22Rv1 (cell line): Measurements from ENCODE around the gene CHD6.

ENCODE experiments used
- H3K27ac ChIP-seq: fragments of 450-650 bp; 2 replicates; pipeline ENCODE4 v1.5.1; 2017
- ZFX ChIP-seq: fragments of 450-650 bp; IDR thresholded peaks from 2 replicates; pipeline ENCODE4 v1.6.1; 2017; ENCODE audit warnings: antibody characterized with exemption, borderline replicate concordance
- TF ChIP-seq, protein P1 (sequence below): fragments of 450-650 bp; IDR thresholded peaks from 2 replicates; pipeline ENCODE4 v1.5.1; 2017; ENCODE audit warnings: mild to moderate bottlenecking

CHD6 gene

DNA sequence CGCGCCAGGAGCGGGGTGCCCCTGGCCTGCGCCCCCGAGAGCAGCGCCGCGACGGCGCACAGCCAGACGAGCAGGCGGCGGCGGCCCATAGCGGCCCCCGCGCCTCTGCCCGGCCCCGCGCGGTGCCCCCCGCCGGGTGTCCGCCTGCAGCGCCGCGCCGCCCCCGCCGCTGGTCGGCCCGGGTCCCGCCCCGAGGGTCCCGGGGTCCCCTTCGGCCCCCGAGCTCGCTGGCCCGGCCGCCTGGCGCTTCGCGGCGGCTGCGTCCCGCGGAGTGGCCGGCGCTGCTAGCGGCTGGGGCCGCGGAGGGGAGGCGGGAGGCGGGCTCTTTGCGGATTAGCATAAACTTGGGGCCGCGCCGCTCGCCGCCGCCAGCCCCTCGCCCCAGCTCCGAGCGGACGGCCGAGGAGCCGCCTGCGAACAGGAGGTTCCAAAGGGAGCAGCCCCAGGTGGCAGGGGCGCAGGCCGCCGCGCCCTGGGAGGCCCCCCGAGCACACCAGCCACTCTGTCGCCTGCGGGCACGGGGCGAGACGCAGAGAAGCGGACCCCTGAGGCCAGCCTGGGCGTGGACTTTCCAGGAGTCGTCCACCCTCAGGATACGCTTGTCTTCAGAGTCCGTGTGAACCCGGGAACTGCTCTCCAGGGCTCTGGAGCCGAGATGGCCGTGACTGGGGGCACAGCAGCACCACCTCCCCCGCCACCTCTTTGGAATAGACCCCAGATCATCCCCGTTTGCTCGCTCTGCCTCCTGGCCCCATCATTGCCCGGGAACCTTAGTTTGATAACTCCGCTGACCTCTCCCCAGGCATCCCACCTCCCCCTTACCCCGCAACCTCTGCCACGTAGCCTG lies 251.4 kb downstream of the CHD6 start, which contains the start of gene EMILIN3:
TSS of gene EMILIN3 (minus strand) at position 273 of the 847 bp plus-strand sequence. CDS start at position 89, 184 bp downstream.
- no peak within 1 kb of the TSS for H3K27ac ChIP-seq
- TF ChIP-seq, protein P1, sequence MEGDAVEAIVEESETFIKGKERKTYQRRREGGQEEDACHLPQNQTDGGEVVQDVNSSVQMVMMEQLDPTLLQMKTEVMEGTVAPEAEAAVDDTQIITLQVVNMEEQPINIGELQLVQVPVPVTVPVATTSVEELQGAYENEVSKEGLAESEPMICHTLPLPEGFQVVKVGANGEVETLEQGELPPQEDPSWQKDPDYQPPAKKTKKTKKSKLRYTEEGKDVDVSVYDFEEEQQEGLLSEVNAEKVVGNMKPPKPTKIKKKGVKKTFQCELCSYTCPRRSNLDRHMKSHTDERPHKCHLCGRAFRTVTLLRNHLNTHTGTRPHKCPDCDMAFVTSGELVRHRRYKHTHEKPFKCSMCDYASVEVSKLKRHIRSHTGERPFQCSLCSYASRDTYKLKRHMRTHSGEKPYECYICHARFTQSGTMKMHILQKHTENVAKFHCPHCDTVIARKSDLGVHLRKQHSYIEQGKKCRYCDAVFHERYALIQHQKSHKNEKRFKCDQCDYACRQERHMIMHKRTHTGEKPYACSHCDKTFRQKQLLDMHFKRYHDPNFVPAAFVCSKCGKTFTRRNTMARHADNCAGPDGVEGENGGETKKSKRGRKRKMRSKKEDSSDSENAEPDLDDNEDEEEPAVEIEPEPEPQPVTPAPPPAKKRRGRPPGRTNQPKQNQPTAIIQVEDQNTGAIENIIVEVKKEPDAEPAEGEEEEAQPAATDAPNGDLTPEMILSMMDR: no peak
- TF ChIP-seq ZFX: no peak

DNA sequence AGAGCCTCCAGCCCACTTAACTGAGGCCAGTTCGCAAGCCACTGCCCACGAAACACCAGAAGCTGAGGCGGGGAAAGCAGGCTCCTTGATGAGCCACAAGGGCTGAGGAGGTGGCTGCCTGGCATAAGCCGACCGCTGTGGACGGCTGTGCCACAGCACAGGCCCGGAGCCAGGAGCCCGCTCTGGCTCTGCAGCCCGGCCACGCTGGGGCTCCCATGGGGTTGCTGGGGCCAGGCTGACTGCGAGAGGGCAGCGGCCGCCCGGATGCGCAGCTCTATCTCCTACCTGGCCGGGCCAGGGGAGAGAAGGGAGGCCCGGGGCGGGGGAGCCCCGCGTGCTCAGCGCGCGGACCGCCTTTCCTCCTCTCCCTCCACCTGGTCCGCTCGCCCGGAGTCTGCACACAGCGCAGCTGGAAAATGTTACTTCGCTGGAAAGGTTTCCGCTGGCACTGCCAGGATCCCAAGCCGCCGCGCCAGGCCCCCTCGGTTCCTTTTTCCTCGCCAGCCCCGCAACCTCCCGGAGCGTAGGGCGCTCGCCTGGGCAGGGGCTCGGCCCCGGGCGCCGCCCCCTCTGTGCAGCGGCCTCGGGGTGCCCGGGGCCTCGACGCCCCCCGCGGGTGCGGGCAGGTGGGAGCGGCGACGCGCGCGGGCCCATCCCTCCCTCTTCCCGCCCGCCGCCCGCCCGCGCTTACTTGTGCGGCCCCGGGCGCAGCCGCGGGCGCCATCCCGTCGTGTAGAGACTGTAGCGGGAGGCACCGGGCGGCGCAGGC lies 252.2 kb downstream of the CHD6 start:
- TF ChIP-seq, protein P1: no peak
- TF ChIP-seq ZFX: no peak
- H3K27ac ChIP-seq: no peak overlapping the region

DNA sequence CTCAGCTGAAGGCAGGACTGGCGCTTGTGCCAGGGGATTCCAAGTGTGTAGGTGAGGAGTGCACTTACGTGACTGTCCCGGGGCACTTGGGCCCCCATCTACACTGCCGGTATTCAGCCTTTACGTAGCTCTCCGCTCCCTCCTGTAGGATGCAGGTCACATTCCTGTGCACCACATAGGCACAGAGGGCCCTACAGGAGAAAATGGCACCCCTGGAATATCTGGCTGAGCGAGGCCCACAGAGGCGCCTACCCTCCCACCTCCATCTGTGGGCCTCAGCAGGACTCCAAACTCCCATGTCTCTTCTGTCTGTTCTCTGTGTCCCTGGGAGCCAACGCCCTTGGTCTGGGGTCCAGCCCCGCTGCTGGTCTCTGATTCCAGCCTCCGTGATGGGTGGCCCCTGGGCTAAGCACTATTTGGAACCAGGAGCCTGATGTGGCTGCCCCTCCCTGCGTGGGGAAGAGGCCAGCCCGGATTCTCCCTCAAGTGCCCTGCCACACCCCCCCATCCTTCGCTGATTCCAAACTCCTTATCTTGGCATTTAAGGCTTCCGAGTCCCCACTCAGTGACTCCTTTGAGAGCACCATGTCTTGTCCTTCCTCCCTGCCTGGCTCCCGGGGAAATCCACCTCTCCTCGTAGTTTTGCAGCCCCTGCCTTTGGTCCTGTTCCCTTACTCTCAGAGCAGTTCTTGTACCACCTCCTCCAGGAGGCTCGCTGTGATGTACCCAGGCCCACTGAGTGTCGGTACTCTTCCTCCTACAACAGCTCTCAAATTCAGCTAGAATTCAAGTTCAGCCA lies 253.0 kb downstream of the CHD6 start:
- no peak for TF ChIP-seq ZFX
- TF ChIP-seq, protein P1: no peak
- H3K27ac ChIP-seq: no peak overlapping the region

DNA sequence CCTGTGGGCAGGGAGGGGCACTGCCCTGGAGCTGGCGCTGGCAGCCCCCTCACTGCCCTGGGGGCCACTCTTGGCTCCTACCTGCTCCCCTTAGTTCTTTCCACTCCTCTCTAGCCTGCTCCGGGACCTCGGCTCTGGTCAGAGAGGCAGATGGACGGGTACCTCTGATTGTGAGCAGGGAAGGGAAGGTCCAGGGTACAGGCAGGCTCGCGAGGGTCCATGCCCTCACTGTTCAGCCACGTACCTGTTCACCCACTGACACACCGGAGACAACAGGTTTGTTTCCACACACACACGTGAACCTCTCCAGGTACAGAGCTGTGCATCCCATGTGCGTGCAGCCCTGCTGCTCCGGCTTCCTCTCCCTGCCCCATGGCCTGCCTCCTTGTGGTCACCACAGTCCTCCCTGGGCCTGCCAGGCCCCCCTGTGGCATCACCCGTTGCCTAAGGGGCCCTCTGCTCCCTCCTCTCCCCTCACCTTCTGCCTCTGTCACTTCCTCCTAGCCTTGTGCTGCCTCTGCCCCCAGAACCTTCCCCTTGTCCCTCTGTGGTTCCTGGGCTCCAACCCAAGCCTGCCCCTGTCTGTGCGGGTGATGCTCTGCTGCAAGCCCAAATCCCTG lies 253.8 kb downstream of the CHD6 start:
- TF ChIP-seq ZFX: no peak
- TF ChIP-seq, protein P1: no peak
- no peak overlapping the region for H3K27ac ChIP-seq

DNA sequence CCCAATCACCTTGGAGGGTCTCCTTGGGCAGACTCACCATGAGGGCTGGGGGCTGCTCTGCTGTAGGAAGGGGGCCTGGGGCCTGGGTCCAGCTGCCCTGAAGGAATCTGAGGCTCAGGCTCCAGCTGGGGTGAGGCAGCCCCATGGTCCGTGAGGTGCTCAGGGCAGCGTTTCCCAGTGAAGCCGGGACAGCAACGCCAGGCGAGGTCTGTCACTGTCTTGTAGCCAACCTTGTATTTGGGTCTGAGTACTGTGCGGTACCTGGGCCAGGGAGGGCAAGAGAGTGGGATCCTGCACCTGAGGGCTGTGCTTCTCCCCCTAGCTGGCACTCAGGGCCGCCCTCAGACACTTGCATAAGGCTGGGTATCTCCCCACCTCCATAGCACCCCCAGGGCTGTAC lies 254.6 kb downstream of the CHD6 start:
- TF ChIP-seq, protein P1: no peak
- no peak for TF ChIP-seq ZFX
- no peak overlapping the region for H3K27ac ChIP-seq

DNA sequence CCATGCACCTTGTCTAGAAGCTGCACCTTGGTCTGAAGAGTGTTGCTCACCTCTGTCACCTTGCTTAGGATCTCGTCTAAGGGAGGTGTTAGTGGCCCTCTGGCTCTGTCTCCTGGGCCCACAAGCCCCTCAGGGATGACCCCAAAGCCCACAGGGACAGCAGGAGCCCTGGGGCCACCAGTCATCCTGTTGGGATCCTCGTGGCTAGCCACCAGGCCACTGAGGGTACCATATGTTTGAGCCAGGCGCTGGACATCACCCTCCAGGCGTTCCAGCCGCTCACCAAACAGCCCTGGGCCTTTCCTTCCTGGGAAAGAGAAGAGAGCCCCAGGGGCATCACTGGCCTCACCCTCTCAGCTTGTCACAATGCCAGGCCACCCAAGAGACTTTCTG lies 255.4 kb downstream of the CHD6 start:
- TF ChIP-seq ZFX: no peak
- TF ChIP-seq, protein P1: no peak
- H3K27ac ChIP-seq: no peak overlapping the region
